HL-60 (cell line): ENCODE results near the gene TRERF1.

ENCODE experiments used
- GABPA ChIP-seq: IDR thresholded peaks from 2 replicates; pipeline ENCODE4 v1.6.1; 2012; ENCODE audit warnings: low read depth
- POLR2AphosphoS5 ChIP-seq: IDR thresholded peaks from 2 replicates; pipeline ENCODE4 v1.6.1; 2012; ENCODE audit warnings: low read depth
- SPI1 ChIP-seq: IDR thresholded peaks from 2 replicates; pipeline ENCODE4 v1.6.1; 2012; ENCODE audit warnings: low read depth, mild to moderate bottlenecking, borderline replicate concordance
- TF ChIP-seq, protein P1 (sequence below): IDR thresholded peaks from one replicate; pipeline ENCODE4 v1.5.1; 2011; ENCODE audit warnings: low read length, control low read depth, inconsistent platforms; ENCODE audit not compliant: insufficient read depth

DNA sequence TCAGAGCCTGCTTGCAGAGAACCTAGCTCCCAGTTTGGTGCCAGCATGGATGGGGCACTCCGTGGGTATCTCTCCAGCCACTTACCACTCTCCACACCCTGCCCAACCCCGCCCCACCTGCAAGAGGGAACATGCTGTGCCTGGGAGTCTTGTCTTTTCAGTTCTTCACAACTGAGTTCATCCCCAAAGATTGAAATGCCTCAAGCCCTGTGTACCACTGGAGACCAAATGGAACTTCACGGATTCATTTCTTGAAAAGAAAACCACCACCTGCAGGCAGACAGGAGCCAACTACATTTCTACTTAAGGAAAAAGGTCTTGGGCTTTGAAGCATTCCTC lies 50.1 kb downstream of the TRERF1 start:
- TF ChIP-seq, protein P1, sequence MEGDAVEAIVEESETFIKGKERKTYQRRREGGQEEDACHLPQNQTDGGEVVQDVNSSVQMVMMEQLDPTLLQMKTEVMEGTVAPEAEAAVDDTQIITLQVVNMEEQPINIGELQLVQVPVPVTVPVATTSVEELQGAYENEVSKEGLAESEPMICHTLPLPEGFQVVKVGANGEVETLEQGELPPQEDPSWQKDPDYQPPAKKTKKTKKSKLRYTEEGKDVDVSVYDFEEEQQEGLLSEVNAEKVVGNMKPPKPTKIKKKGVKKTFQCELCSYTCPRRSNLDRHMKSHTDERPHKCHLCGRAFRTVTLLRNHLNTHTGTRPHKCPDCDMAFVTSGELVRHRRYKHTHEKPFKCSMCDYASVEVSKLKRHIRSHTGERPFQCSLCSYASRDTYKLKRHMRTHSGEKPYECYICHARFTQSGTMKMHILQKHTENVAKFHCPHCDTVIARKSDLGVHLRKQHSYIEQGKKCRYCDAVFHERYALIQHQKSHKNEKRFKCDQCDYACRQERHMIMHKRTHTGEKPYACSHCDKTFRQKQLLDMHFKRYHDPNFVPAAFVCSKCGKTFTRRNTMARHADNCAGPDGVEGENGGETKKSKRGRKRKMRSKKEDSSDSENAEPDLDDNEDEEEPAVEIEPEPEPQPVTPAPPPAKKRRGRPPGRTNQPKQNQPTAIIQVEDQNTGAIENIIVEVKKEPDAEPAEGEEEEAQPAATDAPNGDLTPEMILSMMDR: no peak
- TF ChIP-seq POLR2AphosphoS5: no peak
- no peak for TF ChIP-seq GABPA
- no peak for TF ChIP-seq SPI1
